Endothelial cell of umbilical vein (primary cell): ENCODE measurements around the gene CCDC12. TPM values are rescaled to one million over a fixed set of nuclear protein-coding genes. Genes with fewer than 3 reads are reported as not detected.
A peak's percentile ranks its signal among the peaks of the same experiment; 100 is the strongest.

Experiments
- BruUV-seq: library from RNA; stranded (reverse); fragments of 400-500 nt; replicated peaks from 2 replicates; lab custom pipeline; 2021; lab: Mats Ljungman, UMichigan
- CTCF ChIA-PET: fragments of 300-600, 350-600 bp; sonication (Branson Sonifier 250); formaldehyde crosslinking; loops from one replicate; lab custom pipeline; 2021; ENCODE audit warnings: antibody characterized with exemption, inconsistent platforms; lab: Charles Lee
- POLR2A ChIA-PET: fragments of 300-600, 350-600 bp; sonication (Branson Sonifier 250); formaldehyde crosslinking; loops from one replicate; lab custom pipeline; 2021; ENCODE audit warnings: antibody characterized with exemption, inconsistent platforms; lab: Charles Lee
- DNase-seq: peaks from one replicate; pipeline ENCODE4 v3.0.0-alpha.2; 2011; ENCODE audit warnings: low read depth, low spot score
- FAIRE-seq: peaks from 2 replicates; lab custom pipeline; 2011; peaks lifted over from hg19 to GRCh38; lab: Jason Lieb, UNC
- H2AFZ ChIP-seq: 2 replicates; pipeline ENCODE4 v1.6.0; 2012; ENCODE audit warnings: low read depth, low read length, control low read depth, inconsistent platforms
- H3K27ac ChIP-seq: 2 replicates; pipeline ENCODE4 v1.5.1; 2011; ENCODE audit warnings: low read depth, mild to moderate bottlenecking, control low read depth, low read length, moderate library complexity; ENCODE audit not compliant: insufficient read depth
- H3K27me3 ChIP-seq, 2 experiments: 2 replicates each; pipeline versions ENCODE4 v1.6.0 to v1.6.1; 2011; ENCODE audit warnings: low read length in 2 of 2, mixed read lengths in 1 of 2; ENCODE audit not compliant: control insufficient read depth in 2 of 2, insufficient read depth in 2 of 2
- H3K36me3 ChIP-seq, 2 experiments: 2 replicates in 1 of 2; 3 replicates in 1 of 2; pipeline ENCODE4 v1.5.1; 2011; ENCODE audit warnings: low read length in 2 of 2, mild to moderate bottlenecking in 1 of 2, moderate library complexity in 1 of 2; ENCODE audit not compliant: control insufficient read depth in 2 of 2, insufficient read depth in 2 of 2; ENCODE audit errors: extremely low read depth in 1 of 2
- H3K4me1 ChIP-seq: 3 replicates; pipeline ENCODE4 v1.5.1; 2011; ENCODE audit warnings: mild to moderate bottlenecking, low read length; ENCODE audit not compliant: control insufficient read depth, insufficient read depth; ENCODE audit errors: extremely low read depth
- H3K4me2 ChIP-seq: 2 replicates; pipeline ENCODE4 v1.6.1; 2011; ENCODE audit warnings: low read length, control low read depth, mixed read lengths; ENCODE audit not compliant: insufficient read depth
- H3K4me3 ChIP-seq, 3 experiments: fragments of 200-600 bp in 1 of 3; sonication (generic), shearing (Covaris generic) in 1 of 3; replicated peaks in 1 of 3; 2 replicates each; pipeline ENCODE4 v1.5.1; 2011 to 2016; ENCODE audit warnings: control low read depth in 3 of 3, low read length in 3 of 3, mild to moderate bottlenecking in 2 of 3, inconsistent platforms in 1 of 3, low read depth in 1 of 3, moderate library complexity in 1 of 3; ENCODE audit not compliant: insufficient read depth in 1 of 3
- H3K79me2 ChIP-seq: 2 replicates; pipeline ENCODE4 v1.6.0; 2012; ENCODE audit warnings: low read length, inconsistent platforms; ENCODE audit not compliant: control insufficient read depth, insufficient read depth
- H3K9ac ChIP-seq: replicated peaks from 2 replicates; pipeline ENCODE3; 2011; ENCODE audit warnings: low read length, control low read depth; ENCODE audit not compliant: insufficient read depth; ENCODE audit errors: extremely low read depth
- H3K9me1 ChIP-seq: replicated peaks from 3 replicates; pipeline ENCODE4 v1.6.0; 2011; ENCODE audit warnings: mild to moderate bottlenecking, low read length; ENCODE audit not compliant: control insufficient read depth, insufficient read depth; ENCODE audit errors: extremely low read depth
- H3K9me3 ChIP-seq: replicated peaks from 2 replicates; pipeline ENCODE4 v1.5.1; 2012; ENCODE audit warnings: low read length, inconsistent platforms; ENCODE audit not compliant: control insufficient read depth, insufficient read depth
- H4K20me1 ChIP-seq: replicated peaks from 2 replicates; pipeline ENCODE3; 2011; ENCODE audit warnings: mild to moderate bottlenecking, low read length; ENCODE audit not compliant: control insufficient read depth, insufficient read depth; ENCODE audit errors: extremely low read depth
- EZH2 ChIP-seq: IDR thresholded peaks from 2 replicates; pipeline ENCODE4 v1.6.1; 2012; ENCODE audit warnings: borderline replicate concordance, low read depth, mild to moderate bottlenecking, moderate library complexity, low read length, inconsistent platforms; ENCODE audit not compliant: severe bottlenecking
- FOS ChIP-seq: IDR thresholded peaks from 2 replicates; pipeline ENCODE4 v1.6.1; 2011; ENCODE audit warnings: mild to moderate bottlenecking, low read length, moderate library complexity, borderline replicate concordance; ENCODE audit not compliant: insufficient read depth
- GATA2 ChIP-seq: IDR thresholded peaks from 2 replicates; pipeline ENCODE4 v1.7.0; 2011; ENCODE audit warnings: low read depth, mild to moderate bottlenecking, moderate library complexity, mixed read lengths, low read length; ENCODE audit not compliant: insufficient read length, insufficient read depth
- JUN ChIP-seq: IDR thresholded peaks from 2 replicates; pipeline ENCODE4 v1.6.1; 2011; ENCODE audit warnings: borderline replicate concordance, low read depth; ENCODE audit not compliant: insufficient read length, insufficient read depth
- POLR2A ChIP-seq: IDR thresholded peaks from 2 replicates; pipeline ENCODE4 v1.6.1; 2012; ENCODE audit warnings: low read depth, mild to moderate bottlenecking, control low read depth, low read length
- POLR2AphosphoS5 ChIP-seq: IDR thresholded peaks from 2 replicates; pipeline ENCODE4 v1.6.1; 2012; ENCODE audit warnings: low read depth, mild to moderate bottlenecking, control low read depth, low read length, moderate library complexity; ENCODE audit not compliant: insufficient read depth
- dilution Hi-C: fragments of 300-500 bp; cut with MboI; formaldehyde crosslinking; loops from one replicate; pipeline ENCODE4 v1.15.0; 2019; ENCODE audit warnings: low sequenced_read_pairs; ENCODE audit not compliant: extremely low pct_ligation_motif_present
- intact Hi-C: fragments of 100-400 bp; cut with micrococcal nuclease; formaldehyde crosslinking; loops from one replicate; pipeline ENCODE4 v1.10.0; 2022
- polyA plus RNA-seq, 4 experiments: library from polyadenylated mRNA; depleted of rRNA in 3 of 4; stranded (reverse) in 3 of 4; unstranded in 1 of 4; fragments of >200 nt; gene quantifications; 2 replicates each; pipeline versions ENCODE4 v1.2.1 to v1.2.3, GENCODE V29; 2011 to 2012; ENCODE audit warnings: missing spikeins in 1 of 4
- total RNA-seq: library from RNA; stranded (reverse); gene quantifications from 2 replicates; pipeline ENCODE4 v1.2.3, GENCODE V29; 2021
- TF ChIP-seq, protein P1 (sequence below), 2 donors: IDR thresholded peaks; 1 replicate in 1 of 2; 2 replicates in 1 of 2; pipeline ENCODE4 v1.5.1; 2011; ENCODE audit warnings: low read length in 2 of 2, mild to moderate bottlenecking in 2 of 2, moderate library complexity in 2 of 2, control low read depth in 1 of 2, inconsistent platforms in 1 of 2, low read depth in 1 of 2; ENCODE audit not compliant: insufficient read depth in 1 of 2; ENCODE audit errors: extremely low read depth in 1 of 2
- TF ChIP-seq, protein P2 (sequence below): IDR thresholded peaks from 2 replicates; pipeline ENCODE4 v1.6.1; 2011; ENCODE audit not compliant: insufficient read depth, insufficient read length

CCDC12 gene
- total and polyA plus RNA-seq, 2 donors (not counting 3 experiments of a cell fraction or from before 2014, with no cell fraction given): 35.1 to 50.5 TPM

DNA sequence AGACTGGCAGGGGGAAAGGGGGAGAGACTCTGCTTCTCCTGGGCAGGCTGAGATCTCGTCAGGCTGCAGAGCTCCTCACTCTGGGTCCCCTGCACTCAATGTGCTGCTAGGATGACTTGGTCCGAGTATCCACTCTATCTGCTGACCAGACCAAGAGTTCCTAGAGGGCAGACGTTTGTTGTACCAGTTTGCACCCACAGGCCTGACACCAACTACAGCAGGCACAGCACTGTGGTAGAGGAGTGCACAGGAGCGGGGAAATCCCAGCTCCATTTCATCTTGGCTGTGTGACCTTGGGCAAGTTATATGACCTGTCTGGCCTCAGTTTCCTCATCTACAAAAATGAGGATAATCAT, 29.0 kb downstream of the CCDC12 start:
- Histone ChIP-seq H3K27me3 (no peaks in the 10 kb centered on the region), H3K36me3 (no peaks in the 10 kb centered on the region), H4K20me1 (no peaks in the 10 kb centered on the region), H3K4me2 (peak overlapping the region; percentile 18), H2AFZ (no peak overlapping the region), H3K27ac (peak overlapping the region; percentile 39), H3K9ac (no peak overlapping the region), H3K9me3 (no peaks in the 10 kb centered on the region), H3K4me1 (peaks cover 77% of the 10 kb centered on the region), H3K79me2 (peaks cover 88% of the 10 kb centered on the region), H3K9me1 (no peaks in the 10 kb centered on the region), H3K4me3 (no peak overlapping the region)
- FAIRE-seq (no peak), DNase-seq (no peak)
- intact Hi-C loops: loop anchor here (1.0 kb wide), 2 partner anchors 13 to 32 kb away; partner anchors contain the start of gene NBEAL2
- TF ChIP-seq POLR2A (no peak), POLR2AphosphoS5 (peak; percentile 3)
- TF ChIP-seq, protein P1, sequence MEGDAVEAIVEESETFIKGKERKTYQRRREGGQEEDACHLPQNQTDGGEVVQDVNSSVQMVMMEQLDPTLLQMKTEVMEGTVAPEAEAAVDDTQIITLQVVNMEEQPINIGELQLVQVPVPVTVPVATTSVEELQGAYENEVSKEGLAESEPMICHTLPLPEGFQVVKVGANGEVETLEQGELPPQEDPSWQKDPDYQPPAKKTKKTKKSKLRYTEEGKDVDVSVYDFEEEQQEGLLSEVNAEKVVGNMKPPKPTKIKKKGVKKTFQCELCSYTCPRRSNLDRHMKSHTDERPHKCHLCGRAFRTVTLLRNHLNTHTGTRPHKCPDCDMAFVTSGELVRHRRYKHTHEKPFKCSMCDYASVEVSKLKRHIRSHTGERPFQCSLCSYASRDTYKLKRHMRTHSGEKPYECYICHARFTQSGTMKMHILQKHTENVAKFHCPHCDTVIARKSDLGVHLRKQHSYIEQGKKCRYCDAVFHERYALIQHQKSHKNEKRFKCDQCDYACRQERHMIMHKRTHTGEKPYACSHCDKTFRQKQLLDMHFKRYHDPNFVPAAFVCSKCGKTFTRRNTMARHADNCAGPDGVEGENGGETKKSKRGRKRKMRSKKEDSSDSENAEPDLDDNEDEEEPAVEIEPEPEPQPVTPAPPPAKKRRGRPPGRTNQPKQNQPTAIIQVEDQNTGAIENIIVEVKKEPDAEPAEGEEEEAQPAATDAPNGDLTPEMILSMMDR (IDR thresholded peaks at IDR 0.05; ENCODE audit: extremely low read depth in 1 of 2, insufficient read depth in 1 of 2, low read depth in 1 of 2, low read length in 2 of 2): no peak
- CTCF ChIA-PET: interaction anchor here (0.9 to 3.0 kb wide), 7 partner anchors 12 to 38 kb away, joined by 3 to 29 read pairs (median 3); partner anchors contain the start of gene CCDC12
- POLR2A ChIA-PET: interaction anchor here (0.7 to 2.0 kb wide), 3 partner anchors 12 to 32 kb away, joined by 3 to 9 read pairs (median 7); partner anchors contain the start of gene NBEAL2
- BruUV-seq: no TSS peak
- dilution Hi-C loops: no loop called here

DNA sequence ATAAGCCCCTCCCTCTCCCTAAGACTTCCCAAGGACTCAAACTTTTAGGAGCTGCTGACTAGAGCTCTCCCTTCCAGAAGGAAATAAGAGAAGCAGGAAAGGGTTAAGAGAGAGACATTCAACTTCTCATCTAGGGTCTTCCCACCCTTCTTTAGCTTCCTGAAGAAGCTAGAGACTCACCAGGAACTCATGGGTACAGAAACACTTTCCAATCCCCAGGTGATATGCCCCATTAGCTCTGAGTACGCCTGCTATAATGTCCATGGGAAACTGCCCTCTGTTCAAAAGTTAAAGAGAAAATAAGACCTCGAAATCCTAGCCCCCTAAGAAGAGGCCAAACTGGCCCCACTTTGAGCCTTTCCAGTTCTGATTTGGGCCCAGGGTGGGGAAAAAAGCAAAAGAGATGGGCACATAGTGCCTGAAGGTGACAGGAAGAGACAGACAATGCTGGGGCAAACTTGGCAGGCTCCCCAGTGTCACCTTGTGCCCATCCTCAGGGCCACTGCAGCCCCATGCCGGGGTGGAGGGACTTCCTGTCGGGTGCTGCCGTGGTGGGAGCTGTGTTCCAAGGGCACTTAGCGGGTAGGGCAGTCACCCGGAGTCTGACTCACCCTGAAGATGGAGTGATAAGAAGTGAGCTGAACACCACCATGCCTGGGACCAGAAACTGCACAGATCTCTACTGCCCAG, 29.5 kb downstream of the CCDC12 start:
- H3K79me2 ChIP-seq: peaks cover 88% of the 10 kb centered on the region
- H3K4me1 ChIP-seq: peaks cover 78% of the 10 kb centered on the region
- no peak overlapping the region for H2AFZ ChIP-seq
- no peaks in the 10 kb centered on the region for H3K36me3 ChIP-seq
- ChIA-PET CTCF (interaction anchor here (0.9 to 3.0 kb wide), 7 partner anchors 11 to 37 kb away, joined by 3 to 29 read pairs (median 4); partner anchors contain the start of gene CCDC12), POLR2A (interaction anchor here (0.7 to 2.0 kb wide), 3 partner anchors 11 to 32 kb away, joined by 3 to 9 read pairs (median 7); partner anchors contain the start of gene NBEAL2)
- TF ChIP-seq, protein P2, sequence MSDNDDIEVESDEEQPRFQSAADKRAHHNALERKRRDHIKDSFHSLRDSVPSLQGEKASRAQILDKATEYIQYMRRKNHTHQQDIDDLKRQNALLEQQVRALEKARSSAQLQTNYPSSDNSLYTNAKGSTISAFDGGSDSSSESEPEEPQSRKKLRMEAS: no peak
- TF ChIP-seq POLR2A (no peak), FOS (peak; percentile 80), EZH2 (no peak), POLR2AphosphoS5 (peak; percentile 55), GATA2 (peak; percentile 99), JUN (peak; percentile 58)
- peak; percentile 87 for FAIRE-seq
- dilution Hi-C loops: no loop called here
- no peaks in the 10 kb centered on the region for H3K27me3 ChIP-seq
- intact Hi-C loops: loop anchor here (1.0 kb wide), 2 partner anchors 13 to 32 kb away; partner anchors contain the start of gene NBEAL2
- H3K4me2 ChIP-seq: peak overlapping the region; percentile 18
- no peaks in the 10 kb centered on the region for H4K20me1 ChIP-seq
- H3K9me1 ChIP-seq: no peaks in the 10 kb centered on the region
- H3K9ac ChIP-seq: no peak overlapping the region
- DNase-seq: peak; percentile 70
- BruUV-seq: no TSS peak
- H3K27ac ChIP-seq: peak overlapping the region; percentile 45
- H3K9me3 ChIP-seq: no peaks in the 10 kb centered on the region
- H3K4me3 ChIP-seq: no peak overlapping the region
